H1 (cell line): ENCODE measurements around the gene TUBGCP2. TPM values are rescaled to one million over a fixed set of nuclear protein-coding genes. Genes with fewer than 3 reads are reported as not detected.

Experiments used
- CTCF ChIA-PET: fragments of 300-600 bp; sonication (Branson Sonifier 250); formaldehyde crosslinking; loops from one replicate; lab custom pipeline; 2021; ENCODE audit not compliant: partially characterized antibody; lab: Charles Lee
- POLR2A ChIA-PET: fragments of 300-600 bp; sonication (Branson Sonifier 250); formaldehyde crosslinking; loops from one replicate; lab custom pipeline; 2021; ENCODE audit warnings: inconsistent platforms; ENCODE audit not compliant: partially characterized antibody; lab: Charles Lee
- DNase-seq, 2 experiments: peaks; one replicate each; pipeline versions ENCODE4 v3.0.0 to v3.0.0-alpha.2; 2010 to 2022; ENCODE audit warnings: low spot score in 2 of 2, low read depth in 1 of 2, mixed read lengths in 1 of 2
- FAIRE-seq: peaks from 2 replicates; lab custom pipeline; 2011; peaks lifted over from hg19 to GRCh38; lab: Jason Lieb, UNC
- H2AFZ ChIP-seq: 2 replicates; pipeline ENCODE4 v1.8.1; 2012; ENCODE audit warnings: low read length, inconsistent platforms
- H2AK5ac ChIP-seq: 2 replicates; pipeline ENCODE4 v1.6.1; 2013; ENCODE audit warnings: low read depth, low read length
- H2BK120ac ChIP-seq: replicated peaks from 2 replicates; pipeline ENCODE3; 2013; ENCODE audit warnings: low read depth, low read length, inconsistent platforms
- H2BK12ac ChIP-seq: 2 replicates; pipeline ENCODE4 v1.6.1; 2013; ENCODE audit warnings: low read depth, low read length
- H2BK15ac ChIP-seq: 2 replicates; pipeline ENCODE4 v1.6.1; 2013; ENCODE audit warnings: low read length
- H2BK20ac ChIP-seq: 2 replicates; pipeline ENCODE4 v1.6.1; 2013; ENCODE audit warnings: low read length
- H2BK5ac ChIP-seq: 2 replicates; pipeline ENCODE4 v1.6.1; 2013; ENCODE audit warnings: low read depth, low read length
- H3K14ac ChIP-seq: 2 replicates; pipeline ENCODE4 v1.6.1; 2013; ENCODE audit warnings: inconsistent platforms; ENCODE audit not compliant: insufficient read length
- H3K18ac ChIP-seq: 2 replicates; pipeline ENCODE4 v1.6.1; 2013; ENCODE audit warnings: low read length; ENCODE audit errors: extremely low read depth
- H3K23ac ChIP-seq: 2 replicates; pipeline ENCODE4 v1.6.1; 2013; ENCODE audit warnings: inconsistent platforms; ENCODE audit not compliant: insufficient read length
- H3K23me2 ChIP-seq: 2 replicates; pipeline ENCODE4 v1.6.1; 2013; ENCODE audit warnings: low read depth, low read length
- H3K27ac ChIP-seq: 2 replicates; pipeline ENCODE4 v1.6.1; 2011; ENCODE audit warnings: low read depth, low read length, inconsistent platforms
- H3K27me3 ChIP-seq, 4 experiments: replicated peaks in 1 of 4; 1 replicate in 1 of 4; 2 replicates in 3 of 4; pipeline versions ENCODE4 v1.6.1 to v1.8.1; 2011 to 2013; ENCODE audit warnings: low read length in 3 of 4, mild to moderate bottlenecking in 3 of 4, inconsistent platforms in 2 of 4, mixed read lengths in 2 of 4, moderate library complexity in 1 of 4; ENCODE audit not compliant: control insufficient read depth in 3 of 4, insufficient read depth in 3 of 4; ENCODE audit errors: extremely low read depth in 1 of 4
- H3K36me3 ChIP-seq, 4 experiments: 2 replicates each; pipeline versions ENCODE4 v1.6.1 to v1.8.1; 2011 to 2013; ENCODE audit warnings: mild to moderate bottlenecking in 4 of 4, low read length in 3 of 4, moderate library complexity in 2 of 4, control low read depth in 1 of 4, inconsistent platforms in 1 of 4; ENCODE audit not compliant: insufficient read depth in 4 of 4, control insufficient read depth in 2 of 4
- H3K4ac ChIP-seq: replicated peaks from 2 replicates; pipeline ENCODE3; 2013; ENCODE audit warnings: low read length, low read depth, mixed read lengths, inconsistent platforms; ENCODE audit not compliant: insufficient read length
- H3K4me1 ChIP-seq, 4 experiments: replicated peaks in 1 of 4; 1 replicate in 1 of 4; 2 replicates in 3 of 4; pipeline versions ENCODE4 v1.6.1 to v1.8.1; 2011 to 2013; ENCODE audit warnings: low read length in 3 of 4, inconsistent platforms in 2 of 4, mixed read lengths in 1 of 4; ENCODE audit not compliant: insufficient read depth in 4 of 4, control insufficient read depth in 3 of 4
- H3K4me2 ChIP-seq, 2 experiments: 2 replicates each; pipeline versions ENCODE4 v1.6.1 to v1.8.1; 2011 to 2013; ENCODE audit warnings: low read depth in 2 of 2, low read length in 2 of 2, control low read depth in 1 of 2, inconsistent platforms in 1 of 2, mild to moderate bottlenecking in 1 of 2; ENCODE audit not compliant: insufficient read depth in 1 of 2
- H3K4me3 ChIP-seq, 4 experiments: fragments of 200-600, 300-600 bp in 1 of 4; sonication (generic), shearing (Covaris generic), sonication (Bioruptor Twin) in 1 of 4; 2 replicates each; pipeline versions ENCODE4 v1.5.1 to v1.8.1; 2011 to 2016; ENCODE audit warnings: low read length in 4 of 4, low read depth in 3 of 4, control low read depth in 2 of 4, inconsistent platforms in 2 of 4, mild to moderate bottlenecking in 2 of 4, mixed read lengths in 1 of 4, moderate library complexity in 1 of 4; ENCODE audit not compliant: insufficient read depth in 2 of 4; ENCODE audit errors: extremely low read depth in 1 of 4
- H3K56ac ChIP-seq: replicated peaks from 2 replicates; pipeline ENCODE3; 2013; ENCODE audit warnings: low read depth, mild to moderate bottlenecking, mixed read lengths, low read length, inconsistent platforms; ENCODE audit not compliant: insufficient read length
- H3K79me1 ChIP-seq: 2 replicates; pipeline ENCODE4 v1.6.1; 2013; ENCODE audit warnings: low read depth, low read length, control low read depth
- H3K79me2 ChIP-seq, 2 experiments: 2 replicates each; pipeline versions ENCODE4 v1.6.1 to v1.8.1; 2012 to 2013; ENCODE audit warnings: low read length in 2 of 2, mild to moderate bottlenecking in 2 of 2, inconsistent platforms in 1 of 2; ENCODE audit not compliant: insufficient read depth in 2 of 2, control insufficient read depth in 1 of 2
- H3K9ac ChIP-seq, 4 experiments: replicated peaks in 1 of 4; 1 replicate in 1 of 4; 2 replicates in 3 of 4; pipeline versions ENCODE4 v1.6.1 to v1.8.1; 2011 to 2013; ENCODE audit warnings: low read depth in 3 of 4, low read length in 3 of 4, control low read depth in 2 of 4, mild to moderate bottlenecking in 2 of 4, moderate library complexity in 2 of 4, inconsistent platforms in 1 of 4; ENCODE audit errors: extremely low read depth in 1 of 4
- H3K9me3 ChIP-seq, 2 experiments: 2 replicates each; pipeline versions ENCODE4 v1.6.1 to v1.8.1; 2012 to 2013; ENCODE audit warnings: mild to moderate bottlenecking in 2 of 2, moderate library complexity in 2 of 2, control low read depth in 1 of 2, inconsistent platforms in 1 of 2, low read depth in 1 of 2, low read length in 1 of 2, mixed read lengths in 1 of 2; ENCODE audit not compliant: insufficient read depth in 2 of 2
- H4K20me1 ChIP-seq, 2 experiments: replicated peaks in 1 of 2; 2 replicates each; pipeline versions ENCODE3 to v1.8.1; 2011 to 2013; ENCODE audit warnings: inconsistent platforms in 2 of 2, low read length in 2 of 2, mild to moderate bottlenecking in 1 of 2; ENCODE audit not compliant: insufficient read depth in 2 of 2, control insufficient read depth in 1 of 2
- H4K5ac ChIP-seq: 2 replicates; pipeline ENCODE4 v1.6.1; 2013; ENCODE audit warnings: low read length, low read depth, mixed read lengths, inconsistent platforms; ENCODE audit not compliant: insufficient read length
- H4K8ac ChIP-seq: 2 replicates; pipeline ENCODE4 v1.8.0; 2013; ENCODE audit warnings: mild to moderate bottlenecking, moderate library complexity, low read length, inconsistent platforms; ENCODE audit not compliant: insufficient read depth; ENCODE audit errors: extremely low read depth
- H4K91ac ChIP-seq: replicated peaks from 2 replicates; pipeline ENCODE3; 2013; ENCODE audit warnings: low read length, mixed read lengths, inconsistent platforms; ENCODE audit not compliant: insufficient read length
- BACH1 ChIP-seq: IDR thresholded peaks from 2 replicates; pipeline ENCODE4 v1.6.1; 2012; ENCODE audit warnings: low read length, improper control_type of control experiment
- BRCA1 ChIP-seq: IDR thresholded peaks from 2 replicates; pipeline ENCODE4 v1.6.1; 2012; ENCODE audit warnings: low read depth, low read length, improper control_type of control experiment
- CREB1 ChIP-seq: IDR thresholded peaks from 2 replicates; pipeline ENCODE4 v1.6.1; 2012; ENCODE audit warnings: inconsistent platforms
- EZH2 ChIP-seq: fragments of 200-600 bp; sonication (generic); IDR thresholded peaks from 2 replicates; pipeline ENCODE4 v1.7.1; 2012; ENCODE audit warnings: low read depth, mild to moderate bottlenecking, moderate library complexity, low read length, inconsistent platforms; ENCODE audit not compliant: severe bottlenecking
- GABPA ChIP-seq: IDR thresholded peaks from 2 replicates; pipeline ENCODE4 v1.6.1; 2011; ENCODE audit warnings: mild to moderate bottlenecking, low read length, moderate library complexity, borderline replicate concordance; ENCODE audit not compliant: insufficient read depth
- MAX ChIP-seq: IDR thresholded peaks from 2 replicates; pipeline ENCODE4 v1.6.1; 2012; ENCODE audit warnings: inconsistent platforms
- POU5F1 ChIP-seq: IDR thresholded peaks from 2 replicates; pipeline ENCODE4 v1.6.1; 2011; ENCODE audit warnings: low read depth, mild to moderate bottlenecking, low read length, moderate library complexity
- RFX5 ChIP-seq: IDR thresholded peaks from 2 replicates; pipeline ENCODE4 v1.6.1; 2011; ENCODE audit warnings: low read depth, low read length, improper control_type of control experiment, borderline replicate concordance
- RNF2 ChIP-seq: fragments of 200-900, 300-1000 bp; sonication (generic); IDR thresholded peaks from 2 replicates; pipeline ENCODE4 v1.7.1; 2016; ENCODE audit warnings: borderline replicate concordance, low read depth, mild to moderate bottlenecking, antibody characterized with exemption, low read length; ENCODE audit not compliant: poor library complexity, severe bottlenecking; ENCODE audit errors: missing control alignments
- SAP30 ChIP-seq: fragments of 300-600 bp; sonication (generic); IDR thresholded peaks from 2 replicates; pipeline ENCODE4 v1.7.1; 2012; ENCODE audit warnings: low read length, moderate library complexity, mild to moderate bottlenecking, inconsistent platforms; ENCODE audit not compliant: insufficient read depth, insufficient replicate concordance
- SIN3A ChIP-seq, 2 experiments: IDR thresholded peaks in 1 of 2; conservative IDR thresholded peaks in 1 of 2; 2 replicates each; pipeline ENCODE4 v1.6.1; 2011 to 2012; ENCODE audit warnings: low read length in 2 of 2, improper control_type of control experiment in 1 of 2, low read depth in 1 of 2, mild to moderate bottlenecking in 1 of 2
- SIRT6 ChIP-seq: IDR thresholded peaks from one replicate; pipeline ENCODE4 v1.7.1; 2012; ENCODE audit warnings: low read length, inconsistent platforms
- SRF ChIP-seq: IDR thresholded peaks from 2 replicates; pipeline ENCODE4 v1.6.1; 2011; ENCODE audit warnings: mild to moderate bottlenecking, low read depth, low read length, moderate library complexity
- TBP ChIP-seq: IDR thresholded peaks from 2 replicates; pipeline ENCODE4 v1.6.1; 2011; ENCODE audit warnings: low read depth, low read length, improper control_type of control experiment
- WGBS, 2 experiments: shearing (Covaris generic) in 1 of 2; methylation state at CpG; one replicate each; pipeline versions ENCODE4 v1.1.6 to v1.1.7; 2013 to 2015; ENCODE audit warnings: low lambda C conversion rate in 2 of 2, mixed read lengths in 2 of 2, inconsistent platforms in 1 of 2, low coverage in 1 of 2, missing lambda C conversion rate in 1 of 2; ENCODE audit not compliant: insufficient replicate concordance in 2 of 2, insufficient coverage in 1 of 2, insufficient read length in 1 of 2; ENCODE audit errors: extremely low coverage in 1 of 2, missing lambda C conversion rate in 1 of 2; 5-methylcytosine and 5-hydroxymethylcytosine counted together
- polyA plus RNA-seq, 7 experiments: library from polyadenylated mRNA; depleted of rRNA in 3 of 7; stranded (reverse) in 5 of 7; unstranded in 2 of 7; fragments of >200 nt in 5 of 7; fragments of 200-250 nt in 2 of 7; gene quantifications; 1 replicate in 5 of 7; 2 replicates in 1 of 7; 4 replicates in 1 of 7; pipeline versions ENCODE4 v1.2.1 to v1.2.3, GENCODE V29; 2011 to 2013; ENCODE audit warnings: missing spikeins in 2 of 7, mixed read lengths in 2 of 7
- total RNA-seq: library from RNA; stranded (reverse); fragmentation: NEBNext Ultra II Directional; extraction: Animal tissue kit (Norgen Biotek cat#: 25700); gene quantifications from 2 replicates; pipeline ENCODE4 v1.2.1, GENCODE V29; 2021

The TUBGCP2 gene
- total and polyA plus RNA-seq, 2 of the 8 experiments (the other 6 are each of a cell fraction or from before 2014, with no cell fraction given), result 34.9 to 51.9 TPM

DNA sequence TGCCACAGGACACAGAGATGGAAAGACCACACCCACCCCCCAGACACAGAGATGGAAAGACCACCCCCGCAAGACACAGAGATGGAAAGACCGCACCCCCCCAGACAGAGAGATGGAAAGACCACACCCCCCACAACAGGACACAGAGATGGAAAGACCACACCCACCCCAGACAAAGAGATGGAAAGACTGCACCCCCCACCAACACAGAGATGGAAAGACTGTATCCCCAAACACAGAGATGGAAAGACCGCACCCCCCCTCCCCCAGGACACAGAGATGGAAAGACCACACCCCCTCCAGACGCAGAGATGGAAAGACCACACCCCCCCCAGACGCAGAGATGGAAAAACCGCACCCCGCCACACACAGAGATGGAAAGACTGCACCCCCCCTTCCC lies 8.1 kb upstream of the TUBGCP2 start:
- H3K79me1 ChIP-seq, result no peaks in the 10 kb centered on the region
- H3K9me3 ChIP-seq, result peaks cover 0 to 2% of the 10 kb centered on the region in 2 experiments; a peak in 1 of 4 replicates
- H2BK120ac ChIP-seq, result no peak overlapping the region
- no peak overlapping the region for H2BK12ac ChIP-seq
- H3K4me1 ChIP-seq, result no peaks in the 10 kb centered on the region; a peak in 1 of 7 replicates
- H2AFZ ChIP-seq, result no peak overlapping the region
- no peak overlapping the region for H3K14ac ChIP-seq
- no peak overlapping the region for H3K23ac ChIP-seq
- H3K9ac ChIP-seq, result no peak overlapping the region
- no peak overlapping the region for H3K56ac ChIP-seq
- H3K18ac ChIP-seq, result no peak overlapping the region
- ChIA-PET CTCF (no interaction called here), POLR2A (interaction anchor here (1.1 kb wide), 1 partner anchor 7 kb away, joined by 5 read pairs; no protein-coding TSS in a partner anchor)
- H3K79me2 ChIP-seq, result no peaks in the 10 kb centered on the region
- no peak overlapping the region for H2BK5ac ChIP-seq
- H4K20me1 ChIP-seq, result peaks cover 0 to 3% of the 10 kb centered on the region in 2 experiments
- no peak overlapping the region for H4K8ac ChIP-seq
- no peak for DNase-seq
- 96% methylated on average over 3 of the region's 7 CpGs; no CpG with 5 or more reads in 1 of the 2 experiments for WGBS, 2 experiments
- no peak overlapping the region for H4K5ac ChIP-seq
- H3K23me2 ChIP-seq, result peaks cover 2% of the 10 kb centered on the region; the same call in 1 of the 2 replicates
- no peak overlapping the region for H4K91ac ChIP-seq
- H3K27ac ChIP-seq, result no peak overlapping the region
- peaks cover 0 to 4% (median under 1%) of the 10 kb centered on the region in 4 experiments; a peak in 4 of 8 replicates for H3K36me3 ChIP-seq
- H3K27me3 ChIP-seq, result peaks cover 0 to 8% (median 4%) of the 10 kb centered on the region in 4 experiments; a peak in 5 of 7 replicates
- H3K4ac ChIP-seq, result no peak overlapping the region
- no peak overlapping the region for H3K4me2 ChIP-seq
- H2BK15ac ChIP-seq, result no peak overlapping the region
- FAIRE-seq, result no peak
- H2BK20ac ChIP-seq, result no peak overlapping the region
- H2AK5ac ChIP-seq, result no peak overlapping the region
- H3K4me3 ChIP-seq, result no peak overlapping the region
- no peak for TF ChIP-seq BACH1
- no peak for TF ChIP-seq RNF2
- no peak for TF ChIP-seq EZH2
- TF ChIP-seq POU5F1, result no peak
- TF ChIP-seq TBP, result no peak
- TF ChIP-seq MAX, result no peak
- TF ChIP-seq GABPA, result no peak
- no peak for TF ChIP-seq SRF
- TF ChIP-seq SIRT6, result no peak
- no peak for TF ChIP-seq SIN3A (conservative IDR thresholded peaks at IDR 0.05 in 1 of 2, IDR thresholded peaks at IDR 0.05 in 1 of 2; ENCODE audit: low read depth in 1 of 2, low read length in 2 of 2)
- TF ChIP-seq SAP30, result no peak
- no peak for TF ChIP-seq RFX5
- TF ChIP-seq CREB1, result no peak
- no peak for TF ChIP-seq BRCA1
